Neural progenitor cell (in vitro differentiated cells): ENCODE measurements around the gene LRRC45.

ENCODE experiments used
- CTCF ChIP-seq: fragments of 200-600 bp; sonication (generic); IDR thresholded peaks from 2 replicates; pipeline ENCODE4 v1.5.1; 2017; ENCODE audit warnings: antibody characterized with exemption, mild to moderate bottlenecking
- EZH2 ChIP-seq: fragments of 200-600 bp; sonication (generic); IDR thresholded peaks from 2 replicates; pipeline ENCODE4 v1.6.1; 2017; ENCODE audit warnings: antibody characterized with exemption, mild to moderate bottlenecking, moderate library complexity

GRCh38 chr17:82009413-82009812 is 13.7 kb upstream of the LRRC45 start:
- no peak for TF ChIP-seq EZH2
- no peak for TF ChIP-seq CTCF
